Measurements from ENCODE around the gene SLC5A1.
"Not testable (repeated sequence)": the region's sequence is repeated elsewhere in the genome, so short reads cannot be mapped to it uniquely, and the experiment has no call there.

DNA sequence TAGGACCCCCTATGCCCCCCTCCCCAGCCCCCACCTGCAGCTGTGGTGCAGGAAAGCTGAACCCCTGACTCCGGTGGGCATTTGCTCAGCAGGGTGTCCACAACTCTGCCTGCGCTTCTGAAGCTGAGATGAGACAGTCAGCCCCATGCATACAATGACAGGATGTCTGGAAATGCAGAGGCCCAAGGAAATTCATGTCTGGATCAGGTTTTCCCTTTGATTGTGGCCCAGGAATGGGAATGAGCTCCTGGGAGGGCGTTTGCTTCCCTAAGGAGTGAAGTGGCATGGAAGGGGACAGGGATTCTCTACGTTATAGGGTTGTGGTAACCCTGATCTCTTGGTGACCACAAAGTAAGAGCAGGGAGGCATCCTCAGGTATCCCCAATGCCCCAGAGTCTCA lies 93.8 kb downstream of the SLC5A1 start:
- TF ChIP-seq, protein P1, sequence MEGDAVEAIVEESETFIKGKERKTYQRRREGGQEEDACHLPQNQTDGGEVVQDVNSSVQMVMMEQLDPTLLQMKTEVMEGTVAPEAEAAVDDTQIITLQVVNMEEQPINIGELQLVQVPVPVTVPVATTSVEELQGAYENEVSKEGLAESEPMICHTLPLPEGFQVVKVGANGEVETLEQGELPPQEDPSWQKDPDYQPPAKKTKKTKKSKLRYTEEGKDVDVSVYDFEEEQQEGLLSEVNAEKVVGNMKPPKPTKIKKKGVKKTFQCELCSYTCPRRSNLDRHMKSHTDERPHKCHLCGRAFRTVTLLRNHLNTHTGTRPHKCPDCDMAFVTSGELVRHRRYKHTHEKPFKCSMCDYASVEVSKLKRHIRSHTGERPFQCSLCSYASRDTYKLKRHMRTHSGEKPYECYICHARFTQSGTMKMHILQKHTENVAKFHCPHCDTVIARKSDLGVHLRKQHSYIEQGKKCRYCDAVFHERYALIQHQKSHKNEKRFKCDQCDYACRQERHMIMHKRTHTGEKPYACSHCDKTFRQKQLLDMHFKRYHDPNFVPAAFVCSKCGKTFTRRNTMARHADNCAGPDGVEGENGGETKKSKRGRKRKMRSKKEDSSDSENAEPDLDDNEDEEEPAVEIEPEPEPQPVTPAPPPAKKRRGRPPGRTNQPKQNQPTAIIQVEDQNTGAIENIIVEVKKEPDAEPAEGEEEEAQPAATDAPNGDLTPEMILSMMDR (IDR thresholded peaks at IDR 0.05; ENCODE audit: insufficient read depth, low read length, poor library complexity, severe bottlenecking): not testable (repeated sequence)
- TF ChIP-seq EZH2phosphoT487 (conservative IDR thresholded peaks at IDR 0.05; ENCODE audit: low read length): not testable (repeated sequence)

Data from SU-DHL-6 (cell line).